DMS53 (cell line): Measurements from ENCODE around the gene CCDC116.
"Not testable (repeated sequence)": the region's sequence is repeated elsewhere in the genome, so short reads cannot be mapped to it uniquely, and the experiment has no call there.

Source experiments
- DNase-seq: peaks from one replicate; lab custom pipeline; 2025; lab: John Stamatoyannopoulos, UW

Gene CCDC116

DNA sequence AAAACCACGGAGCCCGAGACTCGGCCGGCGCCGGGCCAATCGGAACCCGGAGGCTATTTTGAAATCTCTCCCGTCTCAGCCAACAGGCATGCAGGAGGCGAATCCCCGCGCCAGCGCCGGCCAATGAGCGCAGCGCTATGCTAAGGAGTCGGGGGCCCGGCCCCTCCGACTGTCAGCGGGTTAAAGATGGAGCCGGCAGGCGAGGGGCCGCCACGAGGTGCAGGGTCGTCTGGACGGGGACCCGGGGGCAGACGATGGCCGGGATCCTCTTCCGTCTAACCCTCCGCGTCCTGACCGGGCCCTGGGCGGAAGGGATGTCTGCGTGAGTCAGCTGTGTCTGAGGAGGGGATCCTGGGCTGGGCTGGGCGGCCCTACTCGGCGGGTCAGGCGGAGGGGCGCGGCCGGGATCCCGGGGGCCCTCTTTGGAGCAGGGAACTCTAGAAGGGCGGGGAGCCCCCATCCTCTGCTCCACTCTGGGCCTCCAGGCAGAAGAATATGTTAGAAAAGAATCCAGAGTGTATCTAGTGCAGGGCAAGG, 19.5 kb downstream of the CCDC116 start:
- peak; percentile 76 for DNase-seq

- no peak for DNase-seq
These were observed 20.3 kb downstream of the CCDC116 start for GRCh38 chr22:21652547-21653545.

DNA sequence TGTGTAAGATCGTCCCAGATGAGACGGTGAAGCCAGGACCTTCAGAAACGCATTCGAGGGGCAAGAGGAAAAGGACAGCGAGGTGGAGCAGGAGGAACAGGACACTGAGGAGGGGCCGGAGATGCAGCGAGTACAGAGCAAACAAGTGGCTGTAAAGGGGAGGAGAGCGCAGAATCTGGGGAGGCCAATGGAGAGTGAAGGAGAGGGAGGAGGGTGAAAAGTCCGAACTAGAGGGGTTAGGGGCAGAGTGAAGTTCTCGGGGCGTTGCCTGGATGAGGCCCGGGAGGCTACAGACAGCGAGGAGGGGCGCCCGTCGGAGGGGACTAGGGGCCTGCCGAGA, 24.4 kb downstream of the CCDC116 start:
- peak; percentile 57 for DNase-seq

DNA sequence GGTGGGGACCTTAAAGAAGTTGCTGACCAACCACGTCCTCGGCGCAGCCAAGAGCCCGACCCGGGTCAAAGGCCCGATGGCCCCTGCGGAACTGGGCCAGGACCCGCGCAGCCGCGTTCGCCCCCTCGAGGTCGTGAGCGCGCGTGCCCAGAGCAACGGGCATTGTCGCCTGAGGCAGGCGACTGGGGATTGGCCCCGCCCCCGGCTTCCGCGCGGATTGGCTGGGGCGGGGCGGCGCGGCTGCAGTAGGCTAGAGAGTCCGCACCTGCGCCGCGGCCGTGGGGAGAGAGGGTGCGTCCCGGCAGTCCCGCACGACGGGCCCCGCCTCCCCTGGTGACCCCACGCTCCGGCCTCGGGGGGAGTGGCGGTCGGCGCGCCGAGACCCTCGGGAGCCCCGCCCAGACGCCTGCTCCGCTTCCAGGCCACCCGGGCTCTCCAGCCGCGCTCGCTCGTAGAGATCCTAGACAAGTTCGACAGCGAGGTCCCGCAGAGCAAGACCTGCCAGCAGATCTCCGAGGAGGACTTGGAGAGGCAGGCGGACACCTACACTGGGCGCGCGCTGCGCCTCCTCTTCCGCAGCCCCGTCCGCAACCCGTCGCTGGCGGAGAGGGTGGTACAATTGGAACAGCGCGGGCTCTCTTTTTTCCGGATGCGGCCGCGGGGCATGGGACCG, 24.9 kb downstream of the CCDC116 start:
- peak; percentile 85 for DNase-seq

DNA sequence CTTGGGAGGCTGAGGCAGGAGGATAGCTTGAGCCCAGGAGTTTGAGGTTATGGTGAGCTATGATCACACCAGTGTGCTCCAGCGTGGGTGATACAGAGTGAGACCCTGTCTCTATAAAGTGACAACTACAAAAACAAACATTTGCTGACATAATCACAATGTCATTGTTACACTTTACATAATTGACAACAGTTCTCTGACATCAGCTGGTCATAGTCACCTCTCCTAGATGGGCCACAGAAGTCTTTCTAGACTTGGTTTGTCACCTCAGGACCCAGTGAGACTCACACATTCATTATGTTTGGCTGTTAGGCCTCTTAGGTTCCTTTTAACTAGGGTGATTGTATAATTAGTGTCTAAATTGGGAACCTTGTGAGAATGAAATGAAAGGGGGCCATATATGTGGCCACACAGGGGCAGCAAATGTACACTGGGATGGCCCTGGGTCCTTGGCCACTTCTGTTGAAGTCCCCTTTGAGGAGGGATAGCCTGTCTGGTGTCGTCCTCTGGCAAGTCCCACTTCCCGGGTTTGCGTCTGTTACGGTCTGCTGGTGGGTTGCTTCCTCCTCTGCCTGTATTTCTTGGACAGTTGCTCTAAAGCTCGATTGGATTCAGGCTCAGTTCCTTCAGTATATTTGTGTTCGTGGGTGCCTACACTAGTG, 27.4 kb downstream of the CCDC116 start:
- no peak for DNase-seq

- DNase-seq = no peak
These were observed 28.3 kb downstream of the CCDC116 start for GRCh38 chr22:21660904-21661303.

DNA sequence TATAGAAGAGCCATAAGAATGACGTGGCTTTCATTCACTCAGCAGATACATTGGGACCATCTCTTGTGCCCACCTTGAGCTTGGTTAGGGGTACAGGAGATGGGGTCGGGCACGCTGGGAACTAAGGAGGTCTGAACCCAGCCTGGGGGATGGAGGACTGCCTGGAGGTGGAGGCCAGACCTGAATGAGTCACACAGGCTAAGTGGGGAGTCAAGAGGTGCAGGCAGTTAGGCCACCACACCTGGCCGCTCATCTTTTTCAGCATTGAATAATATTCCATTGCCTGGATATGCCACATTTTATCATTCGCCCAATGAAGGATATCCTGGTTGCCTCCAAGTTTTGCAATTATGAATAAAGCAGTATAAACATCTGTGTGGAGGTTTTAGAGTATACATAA, 29.4 kb downstream of the CCDC116 start:
- DNase-seq = no peak

- DNase-seq = no peak
These were observed 31.2 kb downstream of the CCDC116 start for GRCh38 chr22:21663738-21664137.

DNA sequence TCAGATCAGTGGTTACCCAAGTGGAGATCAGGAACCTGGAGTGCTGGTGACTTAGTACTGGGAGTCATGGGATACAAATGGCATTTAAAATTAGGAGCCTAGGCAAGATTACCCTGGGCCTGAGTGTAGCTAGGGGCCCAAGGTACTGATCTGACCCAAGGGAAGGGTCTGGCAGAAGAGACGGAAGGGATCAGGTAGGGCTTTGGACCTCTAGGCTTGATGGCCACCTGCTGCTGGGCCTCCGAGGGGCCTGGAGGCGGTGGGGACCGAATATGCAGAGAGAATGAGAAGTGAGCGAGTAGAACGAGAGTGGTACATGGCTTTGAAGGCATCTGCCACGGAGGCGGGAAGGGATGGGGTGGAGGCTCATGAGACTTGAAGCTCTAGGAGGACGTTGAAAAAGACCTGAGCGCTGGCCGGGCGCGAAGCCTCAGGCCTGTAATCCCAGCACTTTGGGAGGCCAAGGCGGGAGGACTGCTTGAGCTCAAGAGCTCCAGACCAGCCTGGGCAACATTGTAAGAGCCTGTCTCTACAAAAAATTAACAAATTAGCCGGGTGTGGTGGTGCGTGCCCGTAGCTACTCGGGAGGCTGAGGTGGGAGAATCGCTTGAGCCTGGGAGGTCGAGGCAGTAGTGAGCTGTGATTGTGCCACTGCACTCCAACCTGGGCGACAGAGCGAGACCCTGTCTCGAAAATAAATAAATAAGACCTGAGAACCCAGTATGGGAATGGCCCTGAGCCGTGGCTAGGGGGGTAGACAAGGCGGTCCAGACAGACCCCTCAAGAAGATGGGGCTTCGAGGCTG, 32.7 kb downstream of the CCDC116 start:
- DNase-seq = peak; percentile 14

- peak; percentile 10 for DNase-seq
These were observed 34.2 kb downstream of the CCDC116 start for GRCh38 chr22:21666786-21667185.

GRCh38 chr22:21669026-21669425, 36.5 kb downstream of the CCDC116 start:
- peak; percentile 77 for DNase-seq

DNA sequence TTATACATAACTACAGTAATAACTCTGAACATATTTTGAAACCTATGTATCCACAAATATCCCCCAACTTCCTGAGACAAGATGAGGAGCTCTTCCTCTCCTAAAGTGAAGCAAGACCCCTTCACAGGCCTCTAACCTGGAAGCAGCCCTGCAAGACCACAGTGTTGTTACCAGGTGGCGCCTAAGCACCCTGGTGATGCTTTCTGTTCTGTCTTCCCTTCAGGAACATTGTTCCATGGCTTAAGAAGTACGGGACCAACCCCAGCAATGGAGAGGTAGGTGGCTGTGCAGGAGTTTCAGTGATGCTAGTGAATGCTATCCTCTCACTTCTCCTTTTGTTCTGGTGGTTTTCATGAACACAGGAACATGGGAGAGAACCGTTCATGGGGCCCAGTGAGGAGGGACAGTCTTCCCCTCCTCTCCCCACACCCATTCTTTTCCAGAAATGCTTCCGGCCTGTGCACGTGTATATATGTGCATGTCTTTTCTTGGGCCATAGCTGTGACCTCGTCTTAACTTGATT, 39.6 kb downstream of the CCDC116 start:
- no peak for DNase-seq

- DNase-seq = no peak
These were observed 41.2 kb downstream of the CCDC116 start for GRCh38 chr22:21673534-21674321.

GRCh38 chr22:21674638-21675245, 42.2 kb downstream of the CCDC116 start:
- no peak for DNase-seq

DNA sequence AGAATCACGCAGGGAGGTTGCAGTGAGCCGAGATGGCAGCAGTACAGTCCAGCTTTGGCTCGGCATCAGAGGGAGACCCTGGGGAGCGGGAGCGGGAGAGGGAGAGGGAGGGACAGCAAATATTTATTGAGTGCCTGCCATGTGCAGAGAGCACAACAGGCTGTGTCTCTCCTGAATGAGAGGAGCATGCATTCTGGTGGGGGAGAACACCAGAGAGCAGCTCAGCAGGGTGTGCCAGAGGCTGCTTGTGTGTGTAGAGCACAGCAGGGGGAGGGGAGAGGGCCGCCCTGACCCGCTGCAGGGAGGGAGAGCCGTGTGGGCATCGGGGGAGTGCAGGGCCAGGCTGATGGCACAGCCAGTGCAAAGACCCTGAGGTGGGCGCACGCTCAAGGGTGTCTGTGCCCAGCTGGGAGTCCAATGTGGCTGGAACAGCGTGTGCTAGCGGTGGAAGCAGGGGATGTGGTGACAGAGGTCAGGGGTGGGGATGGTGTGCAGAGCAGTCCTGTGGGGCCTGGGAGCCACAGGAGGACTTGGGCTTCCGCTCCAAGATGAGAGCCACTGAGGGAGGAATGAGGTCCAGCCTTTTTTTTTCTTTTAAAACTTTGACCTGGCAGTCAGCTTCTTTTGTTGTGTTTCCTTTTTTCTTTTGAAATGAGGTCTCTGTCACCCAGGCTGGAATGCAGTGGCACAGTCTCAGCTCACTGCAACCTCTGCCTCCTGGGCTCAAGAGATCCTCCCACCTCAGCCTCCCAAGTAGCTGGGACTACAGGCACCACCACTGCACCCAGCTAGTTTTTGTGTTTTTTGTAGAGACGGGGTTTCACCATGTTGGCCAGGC, 45.3 kb downstream of the CCDC116 start:
- no peak for DNase-seq

GRCh38 chr22:21678842-21679241, 46.3 kb downstream of the CCDC116 start:
- DNase-seq = not testable (repeated sequence)

DNA sequence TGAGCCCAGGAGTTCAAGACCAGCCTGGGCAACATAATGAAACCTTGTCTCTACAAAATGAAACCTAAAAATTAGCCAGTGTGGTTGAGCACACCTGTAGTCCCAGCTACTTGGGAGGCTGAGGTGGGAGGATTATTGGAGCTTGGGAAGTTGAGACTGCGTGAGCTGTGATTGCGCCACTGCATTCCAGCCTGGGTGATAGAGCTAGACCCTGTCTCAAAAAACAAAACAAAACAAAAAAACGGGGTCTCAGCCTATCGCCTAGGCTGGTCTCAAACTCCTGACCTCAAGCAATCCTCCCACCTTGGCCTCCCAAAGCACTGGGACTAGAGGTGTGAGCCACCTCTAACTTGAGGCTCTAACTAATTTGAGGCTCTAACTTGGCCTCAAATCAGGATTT, 46.8 kb downstream of the CCDC116 start:
- no peak for DNase-seq

DNA sequence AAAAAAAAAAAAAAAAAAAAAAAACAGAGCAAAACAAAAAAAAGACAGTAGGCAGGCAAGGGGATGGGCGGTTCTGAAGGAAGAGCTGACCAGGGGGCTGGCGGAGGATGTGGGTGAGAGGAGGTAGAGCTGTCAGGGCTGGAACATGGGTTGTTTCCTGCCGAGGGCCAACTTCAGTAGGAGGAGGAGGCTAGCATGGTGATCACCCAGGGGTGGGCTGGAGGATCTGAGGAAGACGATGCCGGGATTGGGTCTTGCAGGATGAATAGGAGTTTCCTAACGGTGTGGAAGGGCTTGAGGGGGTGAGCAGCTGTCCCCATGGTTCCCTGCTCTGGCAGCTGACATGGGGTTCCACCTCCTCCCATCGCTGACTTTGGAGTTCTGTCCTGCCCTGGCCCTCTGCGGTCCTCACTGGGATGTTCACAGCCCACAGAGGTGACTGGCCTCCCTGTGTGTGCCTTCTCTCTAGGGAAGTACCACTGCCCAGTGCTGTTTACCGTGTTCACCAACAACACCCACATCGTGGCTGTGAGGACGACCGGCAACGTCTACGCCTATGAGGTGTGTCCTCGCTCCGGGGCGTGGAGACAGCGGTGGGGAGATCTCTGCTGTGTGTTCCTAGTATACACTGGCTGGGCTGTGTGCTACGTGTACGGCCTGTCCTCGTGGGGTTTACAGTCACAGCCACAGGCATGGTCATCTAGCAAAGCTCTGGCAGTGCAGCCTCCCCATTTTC, 48.4 kb downstream of the CCDC116 start:
- no peak for DNase-seq
